Left hindlimb (tissue), 1 donor: Measurements from ENCODE around the gene NDUFA3.
"Not testable (repeated sequence)": the region's sequence is repeated elsewhere in the genome, so short reads cannot be mapped to it uniquely, and the experiment has no call there.

Experiments used
- DNase-seq: peaks from one replicate; pipeline ENCODE4 v3.0.0-alpha.2; 2018

Gene NDUFA3

DNA sequence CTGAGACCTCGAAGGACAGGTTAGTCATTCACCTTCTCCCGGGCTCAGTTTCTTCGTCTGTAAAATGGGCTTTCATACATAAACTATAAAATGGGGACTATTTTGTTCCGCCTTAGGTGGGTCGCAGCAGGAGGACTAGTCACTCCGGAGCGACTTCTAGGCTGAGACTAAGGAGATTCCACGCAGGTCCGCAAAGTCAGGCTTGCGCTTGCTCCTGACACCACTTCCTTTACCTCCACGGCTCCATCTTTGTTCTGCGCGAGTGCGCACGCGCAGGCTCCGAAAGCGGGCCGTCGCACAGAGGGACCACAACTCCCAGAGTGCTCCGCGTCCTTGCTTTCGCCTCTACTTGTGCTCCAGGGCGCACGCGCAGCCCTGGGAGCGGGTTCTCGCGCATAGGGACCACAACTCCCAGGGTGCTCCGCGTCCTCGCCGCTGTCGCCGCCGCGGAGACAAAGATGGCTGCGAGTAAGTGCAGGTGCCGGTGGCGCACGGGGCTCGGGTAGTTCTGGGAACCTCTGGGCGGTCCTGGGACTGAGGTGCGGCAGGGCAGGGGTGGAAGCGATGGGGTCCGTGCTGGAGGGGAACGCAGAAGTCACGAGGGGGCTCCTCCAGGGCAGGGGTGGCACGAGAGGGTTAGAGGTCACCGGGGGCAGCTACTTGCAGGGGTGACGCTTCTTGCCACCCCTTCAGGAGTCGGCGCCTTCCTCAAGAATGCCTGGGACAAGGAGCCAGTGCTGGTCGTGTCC is at the start of gene NDUFA3:
TSS of gene NDUFA3 (plus strand) at position 435 of the 749 bp plus-strand sequence. CDS start at position 459, 24 bp downstream.
- DNase-seq, result peak; percentile 98

DNA sequence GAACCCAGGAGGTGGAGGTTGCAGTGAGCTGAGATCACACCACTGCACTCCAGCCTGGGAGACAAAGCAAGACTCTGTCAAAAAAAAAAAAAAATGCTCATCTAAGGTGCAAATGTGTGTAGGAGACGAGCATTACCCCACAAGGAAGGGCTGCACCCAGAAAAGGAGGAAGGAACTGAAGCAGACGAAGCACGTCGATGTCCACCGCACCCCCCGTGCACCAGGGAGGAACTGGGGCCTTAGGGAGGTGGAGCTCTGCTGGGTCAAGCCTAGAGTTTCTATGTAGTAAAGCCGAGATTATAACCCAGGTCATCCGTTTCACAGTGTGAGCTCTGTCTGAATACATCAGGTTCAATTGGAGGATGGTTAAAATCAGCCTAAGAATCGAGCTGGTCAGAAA is 40.0 kb upstream of the NDUFA3 start:
- no peak for DNase-seq

DNA sequence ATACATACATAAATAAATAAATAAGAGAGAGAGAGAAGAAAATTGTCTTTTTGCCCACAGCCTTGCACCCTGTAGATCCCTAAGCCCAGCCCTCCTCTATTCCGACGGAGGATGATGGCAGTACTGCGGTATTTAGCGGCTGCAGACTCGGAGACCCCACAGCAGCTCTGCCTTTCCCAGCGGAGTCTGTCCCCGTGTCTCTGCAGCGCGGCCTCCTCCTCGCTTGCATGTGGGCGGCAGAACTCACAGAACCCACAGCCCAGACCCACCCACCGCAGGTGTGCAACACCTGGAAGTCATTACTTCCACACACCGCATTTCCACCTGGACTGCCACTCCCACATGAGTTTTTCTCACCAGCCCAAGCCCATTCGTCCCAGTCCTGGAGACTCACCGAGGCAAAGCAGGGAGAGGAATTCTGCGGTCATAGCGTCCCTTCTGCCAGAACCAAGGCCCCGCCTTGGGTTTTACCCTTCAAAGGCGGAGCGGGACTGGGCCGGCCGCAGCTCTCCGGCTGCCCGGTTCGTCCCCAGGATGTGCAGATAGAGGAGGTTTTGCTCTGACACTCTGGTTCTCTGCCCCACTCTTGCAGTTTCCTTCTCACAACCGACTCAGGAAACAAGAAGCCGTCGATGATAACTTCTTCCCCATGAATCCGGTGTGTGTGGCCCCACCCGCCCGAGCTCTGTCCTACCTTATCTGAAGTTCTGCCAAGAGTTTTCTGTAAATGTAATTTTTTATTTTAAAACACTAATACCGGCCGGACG is 39.1 kb upstream of the NDUFA3 start, which contains the start of gene VSTM1:
TSS of gene VSTM1 (minus strand) at position 548 of the 767 bp plus-strand sequence. CDS start at position 428, 120 bp downstream.
- DNase-seq, result no peak

DNA sequence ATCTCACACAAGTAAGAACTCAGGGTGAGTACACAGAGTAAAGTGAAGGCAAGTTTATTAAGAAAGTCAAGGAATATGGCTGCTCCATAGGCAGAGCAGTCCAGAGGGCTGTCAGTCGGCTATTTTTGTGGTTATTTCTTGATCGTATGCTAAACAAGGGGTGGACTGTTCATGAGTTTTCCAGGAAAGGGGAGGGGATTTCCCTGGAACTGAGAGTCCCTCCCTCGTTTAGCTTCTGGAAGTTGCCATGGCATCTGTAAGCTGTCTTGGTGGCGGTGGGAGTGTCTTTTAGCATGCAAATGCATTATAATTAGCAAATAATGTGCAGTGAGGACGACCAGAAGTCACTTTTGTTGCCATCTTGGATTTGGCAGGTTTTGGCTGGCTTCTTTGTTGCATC is 33.2 kb upstream of the NDUFA3 start:
- no peak for DNase-seq

DNA sequence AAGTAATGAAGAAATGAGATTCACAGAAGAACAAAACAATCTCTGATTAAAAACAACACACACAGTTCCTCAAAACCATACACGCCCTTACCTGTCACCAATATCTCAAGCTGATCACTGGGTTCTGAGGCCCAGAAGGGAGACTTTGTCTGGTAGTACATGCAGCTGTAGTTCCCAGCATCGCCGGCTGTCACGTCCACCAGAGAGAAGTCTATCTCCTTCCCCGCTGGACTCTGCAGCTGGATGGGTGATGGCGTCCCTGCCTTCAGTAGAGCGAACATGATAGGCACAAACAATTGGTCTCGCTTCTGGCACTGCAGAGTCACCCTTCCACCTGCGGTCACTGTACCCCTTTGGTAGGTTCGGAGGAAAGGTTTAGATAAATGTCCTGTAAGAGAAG is 28.8 kb upstream of the NDUFA3 start:
- DNase-seq, result no peak

DNA sequence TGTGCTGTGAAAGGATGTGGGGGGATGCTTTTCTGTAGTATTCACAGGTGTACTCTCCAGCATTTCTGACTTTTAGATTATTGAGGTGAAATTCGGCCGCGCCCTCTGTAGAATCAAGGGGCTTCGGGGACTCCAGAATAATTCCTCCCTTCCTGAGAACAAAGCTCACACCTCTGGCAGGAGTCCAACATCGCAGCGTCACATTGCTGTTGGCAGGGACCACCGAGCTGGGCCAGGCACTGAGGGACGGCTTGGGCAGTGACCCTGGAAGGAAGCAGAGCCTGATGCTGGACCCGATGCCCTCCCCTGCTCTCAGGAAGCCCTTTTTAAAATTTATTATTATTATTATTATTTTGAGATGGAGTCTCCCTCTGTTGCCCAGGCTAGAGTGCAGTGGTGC is 27.8 kb upstream of the NDUFA3 start:
- no peak for DNase-seq

DNA sequence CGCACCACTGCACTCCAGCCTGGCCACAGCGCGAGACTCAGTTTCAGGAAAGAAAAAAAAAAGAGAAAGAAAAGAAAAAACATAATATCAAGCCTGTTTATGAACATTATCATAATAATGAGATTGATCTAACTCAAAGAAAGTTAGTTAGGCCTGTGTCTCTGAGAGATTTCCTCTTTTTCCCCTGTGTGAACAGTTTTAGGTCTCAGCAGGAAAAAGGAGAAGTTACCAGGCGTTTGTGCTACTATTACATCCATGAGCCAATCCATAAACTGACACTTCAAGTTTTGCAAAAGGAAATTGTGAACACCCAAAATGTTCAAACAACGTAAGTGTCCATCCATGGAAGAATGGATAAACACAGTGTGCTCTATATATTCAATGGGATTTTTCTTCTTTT is 25.3 kb upstream of the NDUFA3 start:
- no peak for DNase-seq

DNA sequence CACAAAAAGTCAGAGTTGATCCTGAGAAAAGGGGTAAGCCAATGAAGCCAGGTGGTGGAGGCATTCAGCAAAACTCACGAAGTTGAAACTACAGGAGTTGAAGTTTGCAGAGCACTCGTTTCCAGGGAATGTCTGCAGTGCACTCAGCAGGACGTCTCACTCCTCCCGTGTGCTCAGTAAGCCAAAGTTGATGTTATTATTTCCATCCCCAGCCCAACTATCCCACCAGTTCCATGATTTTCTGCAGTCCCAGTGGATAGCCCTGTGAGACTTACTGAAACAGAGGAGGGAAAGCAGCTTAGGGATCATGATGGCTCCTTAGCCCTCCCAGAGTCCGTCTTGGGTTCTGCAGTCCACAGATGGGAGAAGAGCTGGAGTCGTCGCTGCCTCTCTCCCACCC is 21.6 kb upstream of the NDUFA3 start, which contains the start of gene TARM1:
TSS of gene TARM1 (minus strand) at position 334 of the 400 bp plus-strand sequence. CDS start at position 309, 25 bp downstream.
- no peak for DNase-seq

DNA sequence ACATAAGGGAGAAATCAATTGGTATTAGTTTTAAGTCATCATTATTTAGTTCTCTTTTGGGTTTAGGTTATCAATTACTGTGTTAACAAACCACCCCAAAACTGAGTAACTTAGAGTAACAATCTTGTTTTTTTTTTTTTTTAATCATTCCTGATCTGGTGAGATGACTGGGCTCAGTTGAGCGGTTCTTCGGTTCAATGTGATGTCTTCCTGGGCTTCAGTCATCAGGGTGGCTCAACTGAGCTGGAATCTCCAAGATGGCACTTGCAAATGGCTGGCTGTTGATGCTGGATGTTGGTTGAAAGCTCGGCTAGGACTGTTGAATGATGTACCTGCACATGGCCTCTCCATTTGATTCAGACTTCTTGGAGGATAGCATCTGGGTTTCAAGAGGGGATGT is 18.2 kb upstream of the NDUFA3 start:
- DNase-seq, result no peak

DNA sequence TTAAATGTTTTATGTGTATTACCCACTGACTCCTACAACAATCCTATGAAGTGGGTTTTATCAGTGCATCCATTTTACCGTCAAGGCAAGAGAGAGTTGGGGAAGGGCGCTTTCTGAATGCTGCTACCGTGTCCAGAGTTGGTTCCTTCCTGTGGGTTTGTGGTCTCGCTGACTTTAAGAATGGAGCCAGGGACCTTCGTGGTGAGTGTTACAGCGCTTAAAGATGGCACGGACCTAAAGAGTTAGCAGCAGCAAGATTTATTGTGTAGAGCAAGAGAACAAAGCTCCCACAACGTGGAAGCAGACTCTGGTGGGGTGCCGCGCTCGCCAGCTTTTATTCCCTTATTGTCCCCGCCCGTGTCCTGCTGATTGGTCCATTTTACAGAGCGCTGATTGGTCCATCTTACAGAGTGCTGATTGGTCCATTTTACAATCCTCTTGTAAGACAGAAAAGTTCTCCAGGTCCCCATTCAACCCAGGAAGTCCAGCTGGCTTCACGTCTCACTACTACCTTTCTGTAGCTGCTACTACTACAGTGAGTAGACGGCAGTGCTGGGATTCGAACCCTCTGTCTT is 8.1 kb upstream of the NDUFA3 start:
- DNase-seq, result no peak

DNA sequence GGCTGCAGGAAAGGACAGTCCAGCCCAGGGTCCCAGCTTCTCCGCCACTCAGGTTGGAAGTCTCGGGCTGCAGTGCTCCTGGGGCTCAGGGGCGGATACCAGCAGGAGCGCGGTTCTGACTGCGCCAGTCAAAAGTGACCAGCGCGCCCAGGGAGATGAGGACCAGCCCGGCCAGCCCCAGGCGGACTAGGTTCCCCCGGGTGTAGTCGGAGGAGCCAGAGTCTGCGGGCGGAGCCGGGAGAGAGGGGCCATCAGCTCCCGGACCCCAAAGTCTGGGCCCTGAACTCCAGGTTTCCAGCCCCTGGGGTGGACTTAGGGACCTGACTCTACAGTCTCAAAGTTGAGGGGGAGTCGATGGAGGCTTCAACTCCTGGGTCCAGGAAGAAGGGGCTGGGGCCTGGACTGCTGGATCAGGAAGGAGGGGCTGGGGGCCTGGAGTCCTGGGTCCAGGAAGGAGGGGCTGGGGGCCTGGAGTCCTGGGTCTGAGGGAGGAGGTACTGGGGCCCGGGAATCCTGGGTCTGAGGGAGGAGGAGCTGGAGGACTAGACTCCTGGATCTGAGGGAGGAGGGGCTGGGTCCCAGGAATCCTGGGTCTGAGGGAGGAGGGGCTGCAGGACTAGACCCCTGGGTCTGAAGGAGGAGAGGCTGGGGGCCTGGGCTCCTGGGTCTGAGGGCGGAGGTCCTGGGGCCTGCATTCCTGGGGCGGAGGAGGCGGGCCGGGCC is 7.4 kb upstream of the NDUFA3 start:
- no peak for DNase-seq

DNA sequence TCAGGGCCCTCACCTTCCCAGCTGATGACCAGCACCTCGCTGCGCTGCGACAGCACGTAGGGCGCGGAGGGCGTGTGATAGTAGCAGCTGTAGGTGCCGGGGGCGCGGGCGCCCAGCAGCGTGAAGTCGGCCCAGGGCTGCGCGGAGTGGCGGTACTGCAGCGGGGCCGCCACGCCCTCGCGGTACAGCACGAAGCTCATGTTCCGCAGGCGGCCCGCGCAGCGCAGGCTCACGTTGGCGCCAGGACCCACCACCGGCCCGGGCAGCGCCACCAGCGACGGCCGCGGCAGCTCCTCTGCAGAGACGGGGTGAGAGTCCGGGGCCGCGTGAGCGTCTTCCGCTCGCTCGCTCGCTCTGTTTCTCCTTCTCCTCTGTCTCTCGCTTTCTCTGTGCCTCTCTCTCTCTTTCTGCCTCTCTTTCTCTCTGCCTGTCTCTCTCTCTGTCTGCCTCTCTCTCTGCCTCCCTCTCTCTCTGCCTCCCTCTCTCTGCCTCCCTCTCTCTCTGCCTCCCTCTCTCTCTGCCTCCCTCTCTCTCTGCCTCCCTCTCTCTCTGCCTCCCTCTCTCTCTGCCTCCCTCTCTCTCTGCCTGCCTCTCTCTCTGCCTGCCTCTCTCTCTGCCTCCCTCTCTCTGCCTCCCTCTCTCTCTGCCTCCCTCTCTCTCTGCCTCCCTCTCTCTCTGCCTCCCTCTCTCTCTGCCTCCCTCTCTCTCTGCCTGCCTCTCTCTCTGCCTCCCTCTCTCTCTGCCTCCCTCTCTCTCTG is 6.6 kb upstream of the NDUFA3 start:
- DNase-seq, result not testable (repeated sequence)

DNA sequence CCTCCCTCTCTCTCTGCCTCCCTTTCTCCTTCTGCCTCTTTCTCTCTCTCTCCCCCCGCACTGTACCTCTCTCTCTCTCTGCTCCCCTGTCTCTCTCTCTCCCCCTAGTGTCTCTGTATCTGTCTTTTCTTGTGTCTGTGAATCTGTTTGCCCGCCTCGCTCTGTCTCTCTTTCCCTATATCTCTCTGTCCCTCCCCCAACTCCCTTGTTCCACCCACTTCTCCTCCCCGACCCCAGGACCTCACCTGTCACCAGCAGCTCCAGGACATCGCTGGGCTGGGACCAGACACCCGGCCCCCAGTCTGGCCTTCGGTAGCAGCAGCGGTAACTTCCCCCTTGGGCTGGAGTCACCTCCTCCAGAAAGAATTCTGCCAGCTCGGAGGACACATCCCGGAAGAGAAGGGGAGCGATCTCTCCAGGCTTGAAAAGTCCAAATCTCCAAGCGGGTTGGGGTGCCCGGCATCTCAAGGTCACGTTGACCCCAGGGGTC is 6.0 kb upstream of the NDUFA3 start:
- DNase-seq, result no peak

DNA sequence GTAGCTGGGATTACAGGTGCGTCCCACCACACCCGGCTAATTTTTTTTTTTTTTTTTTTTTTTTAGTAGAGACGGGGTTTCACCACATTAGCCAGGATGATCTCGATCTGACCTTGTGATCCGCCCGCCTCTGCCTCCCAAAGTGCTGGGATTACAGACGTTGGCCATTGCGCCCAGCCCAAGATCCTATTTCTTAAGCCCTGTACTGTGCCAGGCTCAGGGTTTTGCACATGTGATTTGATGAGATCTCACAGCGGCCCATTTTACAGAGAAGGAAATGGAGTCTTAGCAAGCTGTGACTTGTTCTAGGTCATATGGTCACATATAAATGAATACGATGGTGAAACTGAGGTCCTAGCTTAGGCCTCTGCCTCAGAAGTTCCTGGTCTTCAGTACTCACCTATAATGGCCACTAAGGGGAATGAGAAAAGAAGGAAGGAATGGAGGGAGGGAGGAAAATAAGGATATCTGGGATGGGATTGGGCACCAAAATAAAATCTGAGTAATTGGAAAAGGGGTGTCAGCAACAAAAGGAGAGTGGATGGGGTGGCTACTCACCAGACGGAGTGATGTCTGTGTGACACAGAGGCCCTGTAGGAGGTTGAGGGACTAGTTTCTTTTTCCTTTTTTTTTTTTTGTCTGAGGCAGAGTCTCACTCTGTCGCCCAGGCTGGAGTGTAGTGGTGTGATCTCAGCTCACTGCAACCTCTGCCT is 3.3 kb upstream of the NDUFA3 start:
- DNase-seq, result no peak

DNA sequence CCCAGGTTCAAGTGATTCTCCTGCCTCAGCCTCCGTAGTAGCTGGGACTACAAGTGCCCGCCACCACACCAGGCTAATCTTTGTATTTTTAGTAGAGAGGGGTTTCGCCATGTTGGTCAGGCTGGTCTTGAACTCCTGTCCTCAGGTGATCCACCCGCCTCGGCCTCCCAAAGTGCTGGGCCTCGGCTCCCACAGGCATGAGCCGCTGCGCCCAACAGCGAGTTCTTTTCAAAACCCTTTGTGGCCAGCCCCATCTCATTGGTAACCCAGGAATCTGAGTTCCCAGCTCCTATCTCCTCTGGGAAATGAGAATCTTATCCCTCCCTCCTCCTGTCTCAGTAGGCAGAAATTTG is 2.8 kb upstream of the NDUFA3 start:
- DNase-seq, result not testable (repeated sequence)

DNA sequence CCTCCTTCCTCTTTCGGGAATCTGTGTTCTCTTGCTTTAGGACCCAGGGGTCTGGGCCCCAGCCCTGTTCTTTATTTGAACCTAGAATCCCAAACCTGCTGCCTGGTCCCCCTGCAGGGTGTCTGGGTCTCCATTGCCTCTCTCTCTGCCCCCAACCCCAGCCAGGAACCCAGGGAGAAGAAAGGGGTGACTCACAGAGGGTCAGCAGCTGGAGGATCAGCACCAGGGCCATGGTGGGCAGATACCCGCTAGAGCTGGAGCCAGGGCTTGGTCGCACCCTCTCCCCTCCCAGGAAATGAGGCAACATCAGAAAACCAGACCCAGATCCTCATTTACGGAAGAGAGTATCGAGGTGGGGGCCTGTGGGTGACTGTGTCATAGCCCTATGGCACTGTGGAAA is 2.1 kb upstream of the NDUFA3 start, which contains the start of gene OSCAR:
TSS of gene OSCAR (minus strand) at position 243 of the 400 bp plus-strand sequence. CDS start at position 232, 11 bp downstream.
- DNase-seq, result no peak

DNA sequence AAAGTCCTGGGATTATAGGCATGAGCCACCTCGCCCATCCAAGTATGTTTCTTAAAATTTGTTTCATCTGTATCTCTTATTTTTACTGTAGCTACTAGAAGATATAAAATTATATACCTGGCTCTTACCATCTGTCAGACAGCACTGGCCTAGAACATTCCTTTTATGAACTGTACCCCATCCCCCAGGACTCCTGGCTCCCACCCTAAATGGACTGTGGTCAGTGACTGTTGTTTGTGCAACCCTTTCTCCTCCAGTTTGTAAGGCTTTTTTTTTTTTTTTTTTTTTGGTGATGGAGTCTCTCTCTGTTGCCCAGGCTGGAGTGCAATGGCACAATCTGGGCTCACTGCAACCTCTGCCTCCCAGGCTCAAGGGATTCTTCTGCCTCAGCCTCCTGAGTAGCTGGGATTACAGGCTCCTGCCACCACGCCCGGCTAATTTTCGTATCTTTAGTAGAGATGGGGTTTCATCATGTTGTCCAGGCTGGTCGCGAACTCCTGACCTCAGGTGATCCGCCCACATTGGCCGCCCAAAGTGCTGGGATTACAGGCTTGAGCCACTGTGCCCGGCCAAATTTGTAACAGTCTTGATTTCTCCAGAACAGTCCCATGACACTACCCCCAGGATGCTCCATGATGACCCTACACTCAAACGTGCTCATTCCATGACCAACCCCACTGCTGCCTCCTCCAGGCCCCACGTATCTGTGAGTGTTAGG is 2.5 kb downstream of the NDUFA3 start:
- DNase-seq, result no peak

DNA sequence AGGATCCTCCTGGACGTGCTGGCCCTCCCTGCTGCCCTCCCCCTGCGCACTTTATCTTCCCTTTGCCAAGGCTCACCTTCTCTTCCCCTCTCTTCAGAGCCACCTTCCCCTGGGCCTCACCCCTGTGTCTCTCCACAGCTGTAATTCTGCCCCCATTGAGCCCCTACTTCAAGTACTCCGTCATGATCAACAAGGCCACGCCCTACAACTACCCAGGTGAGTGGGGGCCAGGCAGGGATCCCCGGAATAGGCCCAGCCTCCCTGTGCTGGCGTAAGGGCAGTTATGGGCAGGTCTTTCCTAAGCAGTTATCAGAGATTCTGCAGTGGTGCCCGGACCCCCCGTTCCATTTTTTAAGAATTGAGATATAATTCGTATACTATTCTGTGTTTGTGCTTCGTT is 3.1 kb downstream of the NDUFA3 start:
- DNase-seq, result no peak

DNA sequence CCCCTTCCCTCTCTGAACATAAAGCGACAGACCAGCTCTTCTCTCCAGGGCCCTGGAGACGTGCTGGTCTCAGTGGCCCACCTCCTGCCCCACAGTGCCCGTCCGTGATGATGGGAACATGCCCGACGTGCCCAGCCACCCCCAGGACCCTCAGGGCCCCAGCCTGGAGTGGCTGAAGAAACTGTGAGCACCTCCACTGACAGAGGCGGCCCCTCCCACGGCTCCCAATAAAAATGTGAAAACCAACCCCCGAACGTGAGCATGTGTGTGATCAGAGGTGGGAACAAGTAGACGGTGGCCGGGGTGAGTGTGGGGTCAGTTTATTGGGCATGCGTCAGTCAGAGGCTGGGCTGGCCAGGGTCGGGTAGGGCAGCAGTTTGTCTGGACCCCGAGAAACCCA is 4.1 kb downstream of the NDUFA3 start:
- no peak for DNase-seq

DNA sequence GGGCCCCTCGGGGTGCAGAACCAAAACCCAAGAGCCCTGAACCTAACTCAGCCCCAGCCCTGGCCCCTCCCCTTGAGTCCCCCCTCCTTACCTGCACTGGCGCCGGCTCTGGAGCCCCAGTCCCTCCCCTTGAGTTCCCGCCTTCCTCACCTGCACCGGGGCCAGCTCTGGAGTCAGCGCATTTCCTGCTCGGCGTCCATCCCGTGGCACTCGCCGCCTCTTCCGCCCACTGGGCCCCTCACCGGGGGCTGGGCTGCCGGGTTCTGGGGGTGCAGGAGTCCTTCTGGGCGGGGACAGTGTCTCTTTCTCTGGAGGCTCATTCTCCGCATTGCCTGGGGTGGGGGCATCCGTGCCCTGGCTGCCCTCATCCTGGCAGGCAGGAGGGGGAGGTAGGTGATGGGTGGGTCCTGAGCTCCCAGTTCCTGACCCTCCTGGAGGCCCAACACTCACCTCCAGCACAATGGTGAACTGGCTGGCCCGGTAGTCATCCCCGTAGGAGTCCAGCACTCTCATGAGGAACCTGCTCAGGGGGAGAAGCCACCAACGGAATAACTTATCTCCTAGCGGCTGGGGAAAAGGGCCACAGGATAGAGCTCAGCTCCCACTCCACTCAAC is 5.3 kb downstream of the NDUFA3 start:
- DNase-seq, result no peak
